HL-60 (cell line): ENCODE measurements around the gene ANKRD18A.
"Not testable (repeated sequence)": the region's sequence is repeated elsewhere in the genome, so short reads cannot be mapped to it uniquely, and the experiment has no call there.

Experiments used
- GABPA ChIP-seq: IDR thresholded peaks from 2 replicates; pipeline ENCODE4 v1.6.1; 2012; ENCODE audit warnings: low read depth
- POLR2AphosphoS5 ChIP-seq: IDR thresholded peaks from 2 replicates; pipeline ENCODE4 v1.6.1; 2012; ENCODE audit warnings: low read depth
- SPI1 ChIP-seq: IDR thresholded peaks from 2 replicates; pipeline ENCODE4 v1.6.1; 2012; ENCODE audit warnings: low read depth, mild to moderate bottlenecking, borderline replicate concordance
- TF ChIP-seq, protein P1 (sequence below): IDR thresholded peaks from one replicate; pipeline ENCODE4 v1.5.1; 2011; ENCODE audit warnings: low read length, control low read depth, inconsistent platforms; ENCODE audit not compliant: insufficient read depth
- TF ChIP-seq, protein P2 (sequence below): IDR thresholded peaks from 2 replicates; pipeline ENCODE4 v1.6.1; 2012; ENCODE audit warnings: low read depth; ENCODE audit not compliant: insufficient replicate concordance

DNA sequence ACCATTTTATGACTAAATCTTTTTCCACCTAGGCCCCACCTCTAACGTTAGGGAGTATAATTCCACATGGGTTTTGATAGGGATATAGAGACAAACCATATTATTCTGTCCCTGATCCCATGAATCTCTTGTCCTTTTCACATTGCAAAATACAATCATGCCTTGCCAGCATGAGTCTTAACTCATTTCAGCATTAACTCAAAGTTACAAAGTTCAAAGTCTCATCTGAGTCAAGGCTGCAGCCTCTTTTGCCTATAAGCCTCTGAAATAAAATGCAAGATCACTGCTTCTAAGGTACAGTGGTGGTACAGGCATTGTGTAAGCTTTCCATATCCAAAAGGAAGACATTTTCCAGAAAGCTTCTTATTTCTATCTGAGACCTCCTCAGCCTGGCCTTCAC, 54.3 kb downstream of the ANKRD18A start:
- TF ChIP-seq, protein P1, sequence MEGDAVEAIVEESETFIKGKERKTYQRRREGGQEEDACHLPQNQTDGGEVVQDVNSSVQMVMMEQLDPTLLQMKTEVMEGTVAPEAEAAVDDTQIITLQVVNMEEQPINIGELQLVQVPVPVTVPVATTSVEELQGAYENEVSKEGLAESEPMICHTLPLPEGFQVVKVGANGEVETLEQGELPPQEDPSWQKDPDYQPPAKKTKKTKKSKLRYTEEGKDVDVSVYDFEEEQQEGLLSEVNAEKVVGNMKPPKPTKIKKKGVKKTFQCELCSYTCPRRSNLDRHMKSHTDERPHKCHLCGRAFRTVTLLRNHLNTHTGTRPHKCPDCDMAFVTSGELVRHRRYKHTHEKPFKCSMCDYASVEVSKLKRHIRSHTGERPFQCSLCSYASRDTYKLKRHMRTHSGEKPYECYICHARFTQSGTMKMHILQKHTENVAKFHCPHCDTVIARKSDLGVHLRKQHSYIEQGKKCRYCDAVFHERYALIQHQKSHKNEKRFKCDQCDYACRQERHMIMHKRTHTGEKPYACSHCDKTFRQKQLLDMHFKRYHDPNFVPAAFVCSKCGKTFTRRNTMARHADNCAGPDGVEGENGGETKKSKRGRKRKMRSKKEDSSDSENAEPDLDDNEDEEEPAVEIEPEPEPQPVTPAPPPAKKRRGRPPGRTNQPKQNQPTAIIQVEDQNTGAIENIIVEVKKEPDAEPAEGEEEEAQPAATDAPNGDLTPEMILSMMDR, result not testable (repeated sequence)
- TF ChIP-seq, protein P2, sequence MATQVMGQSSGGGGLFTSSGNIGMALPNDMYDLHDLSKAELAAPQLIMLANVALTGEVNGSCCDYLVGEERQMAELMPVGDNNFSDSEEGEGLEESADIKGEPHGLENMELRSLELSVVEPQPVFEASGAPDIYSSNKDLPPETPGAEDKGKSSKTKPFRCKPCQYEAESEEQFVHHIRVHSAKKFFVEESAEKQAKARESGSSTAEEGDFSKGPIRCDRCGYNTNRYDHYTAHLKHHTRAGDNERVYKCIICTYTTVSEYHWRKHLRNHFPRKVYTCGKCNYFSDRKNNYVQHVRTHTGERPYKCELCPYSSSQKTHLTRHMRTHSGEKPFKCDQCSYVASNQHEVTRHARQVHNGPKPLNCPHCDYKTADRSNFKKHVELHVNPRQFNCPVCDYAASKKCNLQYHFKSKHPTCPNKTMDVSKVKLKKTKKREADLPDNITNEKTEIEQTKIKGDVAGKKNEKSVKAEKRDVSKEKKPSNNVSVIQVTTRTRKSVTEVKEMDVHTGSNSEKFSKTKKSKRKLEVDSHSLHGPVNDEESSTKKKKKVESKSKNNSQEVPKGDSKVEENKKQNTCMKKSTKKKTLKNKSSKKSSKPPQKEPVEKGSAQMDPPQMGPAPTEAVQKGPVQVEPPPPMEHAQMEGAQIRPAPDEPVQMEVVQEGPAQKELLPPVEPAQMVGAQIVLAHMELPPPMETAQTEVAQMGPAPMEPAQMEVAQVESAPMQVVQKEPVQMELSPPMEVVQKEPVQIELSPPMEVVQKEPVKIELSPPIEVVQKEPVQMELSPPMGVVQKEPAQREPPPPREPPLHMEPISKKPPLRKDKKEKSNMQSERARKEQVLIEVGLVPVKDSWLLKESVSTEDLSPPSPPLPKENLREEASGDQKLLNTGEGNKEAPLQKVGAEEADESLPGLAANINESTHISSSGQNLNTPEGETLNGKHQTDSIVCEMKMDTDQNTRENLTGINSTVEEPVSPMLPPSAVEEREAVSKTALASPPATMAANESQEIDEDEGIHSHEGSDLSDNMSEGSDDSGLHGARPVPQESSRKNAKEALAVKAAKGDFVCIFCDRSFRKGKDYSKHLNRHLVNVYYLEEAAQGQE, result not testable (repeated sequence)
- TF ChIP-seq POLR2AphosphoS5, GABPA, SPI1: not testable (repeated sequence)
